ENCODE results near the gene AKR7A3. TPM values are rescaled to one million over a fixed set of nuclear protein-coding genes. Genes with fewer than 3 reads are reported as not detected.

AKR7A3 gene
- total and polyA plus RNA-seq, 9 of the 15 experiments (the other 6 are each of a cell fraction or from before 2014, with no cell fraction given), result 0.04 to 1.5 (median 0.44) TPM; not detected in 1

DNA sequence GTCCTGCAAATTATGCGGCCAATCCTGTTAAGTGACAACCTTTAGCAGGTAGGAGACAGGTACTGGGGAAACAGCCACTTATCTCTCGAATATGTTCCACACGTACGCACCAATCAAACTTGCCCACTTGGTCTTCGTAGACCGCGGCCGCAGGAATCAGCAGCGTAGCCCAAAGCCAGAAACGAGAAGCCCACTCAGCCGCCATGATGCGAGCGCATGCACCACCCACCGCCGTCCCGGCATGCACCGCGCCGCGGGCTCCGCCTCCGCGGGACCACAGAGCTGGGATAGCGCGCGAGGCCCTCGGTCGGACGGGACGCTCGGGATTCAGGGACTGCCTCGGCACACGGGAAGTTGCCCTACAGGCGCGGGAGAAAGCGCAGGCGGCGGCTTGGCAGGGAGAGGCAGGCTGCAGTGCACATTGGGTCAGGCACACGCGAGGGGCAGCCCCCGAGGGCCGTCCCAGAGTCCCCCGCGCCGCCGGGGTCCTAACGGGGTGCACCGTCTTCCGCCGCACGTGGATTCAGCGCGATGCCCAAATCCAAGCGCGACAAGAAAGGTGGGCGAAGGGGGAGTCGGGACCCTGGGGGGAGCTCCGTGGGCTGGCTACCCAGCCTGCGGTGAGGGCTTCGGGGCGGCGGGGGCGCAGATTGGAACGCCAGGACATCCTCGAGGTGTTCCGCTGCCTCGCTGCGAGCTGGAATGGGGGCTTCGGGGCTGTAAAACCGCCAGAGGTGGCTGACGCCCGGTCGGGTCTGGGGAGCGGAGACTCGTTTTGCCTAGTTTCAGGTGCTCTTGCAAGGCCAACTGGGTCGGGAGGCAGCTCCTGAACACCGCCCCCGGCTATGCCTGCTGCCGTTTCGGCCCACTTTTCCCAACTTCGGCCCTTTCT lies 37.0 kb downstream of the AKR7A3 start, which contains the start of the genes EMC1 and MRTO4 (continued):
- TF ChIP-seq, protein P1, sequence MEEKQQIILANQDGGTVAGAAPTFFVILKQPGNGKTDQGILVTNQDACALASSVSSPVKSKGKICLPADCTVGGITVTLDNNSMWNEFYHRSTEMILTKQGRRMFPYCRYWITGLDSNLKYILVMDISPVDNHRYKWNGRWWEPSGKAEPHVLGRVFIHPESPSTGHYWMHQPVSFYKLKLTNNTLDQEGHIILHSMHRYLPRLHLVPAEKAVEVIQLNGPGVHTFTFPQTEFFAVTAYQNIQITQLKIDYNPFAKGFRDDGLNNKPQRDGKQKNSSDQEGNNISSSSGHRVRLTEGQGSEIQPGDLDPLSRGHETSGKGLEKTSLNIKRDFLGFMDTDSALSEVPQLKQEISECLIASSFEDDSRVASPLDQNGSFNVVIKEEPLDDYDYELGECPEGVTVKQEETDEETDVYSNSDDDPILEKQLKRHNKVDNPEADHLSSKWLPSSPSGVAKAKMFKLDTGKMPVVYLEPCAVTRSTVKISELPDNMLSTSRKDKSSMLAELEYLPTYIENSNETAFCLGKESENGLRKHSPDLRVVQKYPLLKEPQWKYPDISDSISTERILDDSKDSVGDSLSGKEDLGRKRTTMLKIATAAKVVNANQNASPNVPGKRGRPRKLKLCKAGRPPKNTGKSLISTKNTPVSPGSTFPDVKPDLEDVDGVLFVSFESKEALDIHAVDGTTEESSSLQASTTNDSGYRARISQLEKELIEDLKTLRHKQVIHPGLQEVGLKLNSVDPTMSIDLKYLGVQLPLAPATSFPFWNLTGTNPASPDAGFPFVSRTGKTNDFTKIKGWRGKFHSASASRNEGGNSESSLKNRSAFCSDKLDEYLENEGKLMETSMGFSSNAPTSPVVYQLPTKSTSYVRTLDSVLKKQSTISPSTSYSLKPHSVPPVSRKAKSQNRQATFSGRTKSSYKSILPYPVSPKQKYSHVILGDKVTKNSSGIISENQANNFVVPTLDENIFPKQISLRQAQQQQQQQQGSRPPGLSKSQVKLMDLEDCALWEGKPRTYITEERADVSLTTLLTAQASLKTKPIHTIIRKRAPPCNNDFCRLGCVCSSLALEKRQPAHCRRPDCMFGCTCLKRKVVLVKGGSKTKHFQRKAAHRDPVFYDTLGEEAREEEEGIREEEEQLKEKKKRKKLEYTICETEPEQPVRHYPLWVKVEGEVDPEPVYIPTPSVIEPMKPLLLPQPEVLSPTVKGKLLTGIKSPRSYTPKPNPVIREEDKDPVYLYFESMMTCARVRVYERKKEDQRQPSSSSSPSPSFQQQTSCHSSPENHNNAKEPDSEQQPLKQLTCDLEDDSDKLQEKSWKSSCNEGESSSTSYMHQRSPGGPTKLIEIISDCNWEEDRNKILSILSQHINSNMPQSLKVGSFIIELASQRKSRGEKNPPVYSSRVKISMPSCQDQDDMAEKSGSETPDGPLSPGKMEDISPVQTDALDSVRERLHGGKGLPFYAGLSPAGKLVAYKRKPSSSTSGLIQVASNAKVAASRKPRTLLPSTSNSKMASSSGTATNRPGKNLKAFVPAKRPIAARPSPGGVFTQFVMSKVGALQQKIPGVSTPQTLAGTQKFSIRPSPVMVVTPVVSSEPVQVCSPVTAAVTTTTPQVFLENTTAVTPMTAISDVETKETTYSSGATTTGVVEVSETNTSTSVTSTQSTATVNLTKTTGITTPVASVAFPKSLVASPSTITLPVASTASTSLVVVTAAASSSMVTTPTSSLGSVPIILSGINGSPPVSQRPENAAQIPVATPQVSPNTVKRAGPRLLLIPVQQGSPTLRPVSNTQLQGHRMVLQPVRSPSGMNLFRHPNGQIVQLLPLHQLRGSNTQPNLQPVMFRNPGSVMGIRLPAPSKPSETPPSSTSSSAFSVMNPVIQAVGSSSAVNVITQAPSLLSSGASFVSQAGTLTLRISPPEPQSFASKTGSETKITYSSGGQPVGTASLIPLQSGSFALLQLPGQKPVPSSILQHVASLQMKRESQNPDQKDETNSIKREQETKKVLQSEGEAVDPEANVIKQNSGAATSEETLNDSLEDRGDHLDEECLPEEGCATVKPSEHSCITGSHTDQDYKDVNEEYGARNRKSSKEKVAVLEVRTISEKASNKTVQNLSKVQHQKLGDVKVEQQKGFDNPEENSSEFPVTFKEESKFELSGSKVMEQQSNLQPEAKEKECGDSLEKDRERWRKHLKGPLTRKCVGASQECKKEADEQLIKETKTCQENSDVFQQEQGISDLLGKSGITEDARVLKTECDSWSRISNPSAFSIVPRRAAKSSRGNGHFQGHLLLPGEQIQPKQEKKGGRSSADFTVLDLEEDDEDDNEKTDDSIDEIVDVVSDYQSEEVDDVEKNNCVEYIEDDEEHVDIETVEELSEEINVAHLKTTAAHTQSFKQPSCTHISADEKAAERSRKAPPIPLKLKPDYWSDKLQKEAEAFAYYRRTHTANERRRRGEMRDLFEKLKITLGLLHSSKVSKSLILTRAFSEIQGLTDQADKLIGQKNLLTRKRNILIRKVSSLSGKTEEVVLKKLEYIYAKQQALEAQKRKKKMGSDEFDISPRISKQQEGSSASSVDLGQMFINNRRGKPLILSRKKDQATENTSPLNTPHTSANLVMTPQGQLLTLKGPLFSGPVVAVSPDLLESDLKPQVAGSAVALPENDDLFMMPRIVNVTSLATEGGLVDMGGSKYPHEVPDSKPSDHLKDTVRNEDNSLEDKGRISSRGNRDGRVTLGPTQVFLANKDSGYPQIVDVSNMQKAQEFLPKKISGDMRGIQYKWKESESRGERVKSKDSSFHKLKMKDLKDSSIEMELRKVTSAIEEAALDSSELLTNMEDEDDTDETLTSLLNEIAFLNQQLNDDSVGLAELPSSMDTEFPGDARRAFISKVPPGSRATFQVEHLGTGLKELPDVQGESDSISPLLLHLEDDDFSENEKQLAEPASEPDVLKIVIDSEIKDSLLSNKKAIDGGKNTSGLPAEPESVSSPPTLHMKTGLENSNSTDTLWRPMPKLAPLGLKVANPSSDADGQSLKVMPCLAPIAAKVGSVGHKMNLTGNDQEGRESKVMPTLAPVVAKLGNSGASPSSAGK (IDR thresholded peaks at IDR 0.05), result peak; percentile 98
- TF ChIP-seq TGIF2 (CRISPR knock-in tag; IDR thresholded peaks at IDR 0.05) (no peak), TOE1 (IDR thresholded peaks at IDR 0.05; ENCODE audit: borderline replicate concordance) (peak; percentile 93), TOE1 (CRISPR knock-in tag; IDR thresholded peaks at IDR 0.05; ENCODE audit: borderline replicate concordance, low read depth) (peak; percentile 48; the same call in 1 of the 2 replicates), FOXA3 (CRISPR knock-in tag; conservative IDR thresholded peaks at IDR 0.05 in 1 of 2, IDR thresholded peaks at IDR 0.05 in 1 of 2) (no peak), FOXM1 (IDR thresholded peaks at IDR 0.05; ENCODE audit: low read depth) (no peak), FOXM1 (CRISPR knock-in tag; IDR thresholded peaks at IDR 0.05; ENCODE audit: low read depth) (peak; percentile 78; the same call in 1 of the 2 replicates)
- TF ChIP-seq, protein P2, sequence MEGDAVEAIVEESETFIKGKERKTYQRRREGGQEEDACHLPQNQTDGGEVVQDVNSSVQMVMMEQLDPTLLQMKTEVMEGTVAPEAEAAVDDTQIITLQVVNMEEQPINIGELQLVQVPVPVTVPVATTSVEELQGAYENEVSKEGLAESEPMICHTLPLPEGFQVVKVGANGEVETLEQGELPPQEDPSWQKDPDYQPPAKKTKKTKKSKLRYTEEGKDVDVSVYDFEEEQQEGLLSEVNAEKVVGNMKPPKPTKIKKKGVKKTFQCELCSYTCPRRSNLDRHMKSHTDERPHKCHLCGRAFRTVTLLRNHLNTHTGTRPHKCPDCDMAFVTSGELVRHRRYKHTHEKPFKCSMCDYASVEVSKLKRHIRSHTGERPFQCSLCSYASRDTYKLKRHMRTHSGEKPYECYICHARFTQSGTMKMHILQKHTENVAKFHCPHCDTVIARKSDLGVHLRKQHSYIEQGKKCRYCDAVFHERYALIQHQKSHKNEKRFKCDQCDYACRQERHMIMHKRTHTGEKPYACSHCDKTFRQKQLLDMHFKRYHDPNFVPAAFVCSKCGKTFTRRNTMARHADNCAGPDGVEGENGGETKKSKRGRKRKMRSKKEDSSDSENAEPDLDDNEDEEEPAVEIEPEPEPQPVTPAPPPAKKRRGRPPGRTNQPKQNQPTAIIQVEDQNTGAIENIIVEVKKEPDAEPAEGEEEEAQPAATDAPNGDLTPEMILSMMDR (IDR thresholded peaks at IDR 0.05 in 2 of 3, conservative IDR thresholded peaks at IDR 0.05 in 1 of 3; ENCODE audit: insufficient read depth in 2 of 3, low read depth in 1 of 3, low read length in 3 of 3), result no peak
- TF ChIP-seq, protein P3, sequence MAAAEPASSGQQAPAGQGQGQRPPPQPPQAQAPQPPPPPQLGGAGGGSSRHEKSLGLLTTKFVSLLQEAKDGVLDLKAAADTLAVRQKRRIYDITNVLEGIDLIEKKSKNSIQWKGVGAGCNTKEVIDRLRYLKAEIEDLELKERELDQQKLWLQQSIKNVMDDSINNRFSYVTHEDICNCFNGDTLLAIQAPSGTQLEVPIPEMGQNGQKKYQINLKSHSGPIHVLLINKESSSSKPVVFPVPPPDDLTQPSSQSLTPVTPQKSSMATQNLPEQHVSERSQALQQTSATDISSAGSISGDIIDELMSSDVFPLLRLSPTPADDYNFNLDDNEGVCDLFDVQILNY (CRISPR knock-in tag; IDR thresholded peaks at IDR 0.05), result peak; percentile 40; the same call in 1 of the 2 replicates
- TF ChIP-seq, protein P4, sequence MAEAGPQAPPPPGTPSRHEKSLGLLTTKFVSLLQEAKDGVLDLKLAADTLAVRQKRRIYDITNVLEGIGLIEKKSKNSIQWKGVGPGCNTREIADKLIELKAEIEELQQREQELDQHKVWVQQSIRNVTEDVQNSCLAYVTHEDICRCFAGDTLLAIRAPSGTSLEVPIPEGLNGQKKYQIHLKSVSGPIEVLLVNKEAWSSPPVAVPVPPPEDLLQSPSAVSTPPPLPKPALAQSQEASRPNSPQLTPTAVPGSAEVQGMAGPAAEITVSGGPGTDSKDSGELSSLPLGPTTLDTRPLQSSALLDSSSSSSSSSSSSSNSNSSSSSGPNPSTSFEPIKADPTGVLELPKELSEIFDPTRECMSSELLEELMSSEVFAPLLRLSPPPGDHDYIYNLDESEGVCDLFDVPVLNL (CRISPR knock-in tag; IDR thresholded peaks at IDR 0.05; ENCODE audit: low read depth), result peak; percentile 51

Data from K562 (cell line).